Measurements from ENCODE around the gene CHRNA3.
"Not testable (repeated sequence)": the region's sequence is repeated elsewhere in the genome, so short reads cannot be mapped to it uniquely, and the experiment has no call there.

GRCh38 chr15:78609551-78609950 lies 11.2 kb downstream of the CHRNA3 start:
- not testable (repeated sequence) for TF ChIP-seq CTCF (IDR thresholded peaks at IDR 0.05; ENCODE audit: poor library complexity); EZH2phosphoT487 (IDR thresholded peaks at IDR 0.05; ENCODE audit: low read depth, severe bottlenecking, unreplicated experiment)
